ENCODE results near the gene ARL11. TPM values are rescaled to one million over a fixed set of nuclear protein-coding genes. Genes with fewer than 3 reads are reported as not detected.
"Not testable (repeated sequence)": the region's sequence is repeated elsewhere in the genome, so short reads cannot be mapped to it uniquely, and the experiment has no call there.

The ARL11 gene
- total RNA-seq, 1 donor: not detected

GRCh38 chr13:49585220-49586157 lies 42.8 kb upstream of the ARL11 start, which contains the start of gene RCBTB1:
Gene RCBTB1, minus strand, starts transcription at chr13:49585558. Its CDS starts 18,279 bp downstream, at chr13:49567279.
- peak within 1 kb of the TSS; percentile 97 for H3K4me2 ChIP-seq (ENCODE audit: insufficient read depth, low read length)
- H3K9me3 ChIP-seq (ENCODE audit: low read depth, low read length): no peaks in the 10 kb centered on the region
- DNase-seq (ENCODE audit: insufficient read length, low spot score, missing footprints): peak; percentile 98
- TF ChIP-seq CTCF (IDR thresholded peaks at IDR 0.05; ENCODE audit: extremely low read depth, low read depth, low read length): no peak
- peaks cover 14% of the 10 kb centered on the region for H3K4me1 ChIP-seq (ENCODE audit: insufficient read depth, low read length)
- H3K79me2 ChIP-seq (ENCODE audit: insufficient read depth, low read length): peaks cover 41% of the 10 kb centered on the region
- H2AFZ ChIP-seq (ENCODE audit: low read length): peak within 1 kb of the TSS; percentile 98
- H3K27me3 ChIP-seq (ENCODE audit: insufficient read depth, low read length): no peaks in the 10 kb centered on the region
- no peaks in the 10 kb centered on the region for H4K20me1 ChIP-seq (ENCODE audit: insufficient read depth, low read length)
- H3K36me3 ChIP-seq (ENCODE audit: insufficient read depth, low read length): no peaks in the 10 kb centered on the region
- peak within 1 kb of the TSS; percentile 90 for H3K4me3 ChIP-seq (ENCODE audit: insufficient read depth, low read length)
- peak within 1 kb of the TSS; percentile 42 for H3K27ac ChIP-seq (ENCODE audit: low read depth, low read length)

DNA sequence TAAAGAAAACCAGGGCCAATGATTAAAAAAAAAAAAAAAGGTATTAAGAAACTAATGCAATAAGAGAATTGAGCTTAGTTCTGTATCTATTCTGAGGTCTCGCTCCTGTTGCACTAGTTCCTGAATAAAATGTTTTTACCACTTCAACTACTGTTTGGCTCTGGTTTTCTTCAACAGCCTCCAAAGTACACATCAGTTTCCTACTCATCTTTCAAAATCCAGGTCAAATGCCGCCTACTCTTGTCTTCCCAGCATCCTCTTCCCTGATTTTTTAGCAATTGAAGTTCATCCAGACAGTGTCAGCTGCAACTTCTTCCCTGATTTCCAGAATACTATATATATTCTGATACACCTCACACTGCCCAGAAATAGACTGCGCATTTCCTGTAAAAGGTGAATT lies 41.6 kb upstream of the ARL11 start:
- Histone ChIP-seq H4K20me1 (ENCODE audit: insufficient read depth, low read length) (no peaks in the 10 kb centered on the region), H3K4me3 (ENCODE audit: insufficient read depth, low read length) (no peak overlapping the region), H3K36me3 (ENCODE audit: insufficient read depth, low read length) (no peaks in the 10 kb centered on the region), H3K9me3 (ENCODE audit: low read depth, low read length) (no peaks in the 10 kb centered on the region), H3K27me3 (ENCODE audit: insufficient read depth, low read length) (no peaks in the 10 kb centered on the region), H2AFZ (ENCODE audit: low read length) (peak overlapping the region; percentile 9), H3K27ac (ENCODE audit: low read depth, low read length) (peak overlapping the region; percentile 25), H3K4me1 (ENCODE audit: insufficient read depth, low read length) (peaks cover 14% of the 10 kb centered on the region), H3K79me2 (ENCODE audit: insufficient read depth, low read length) (peaks cover 31% of the 10 kb centered on the region), H3K4me2 (ENCODE audit: insufficient read depth, low read length) (no peak overlapping the region)
- no peak for TF ChIP-seq CTCF (IDR thresholded peaks at IDR 0.05; ENCODE audit: extremely low read depth, low read depth, low read length)
- no peak for DNase-seq (ENCODE audit: insufficient read length, low spot score, missing footprints)

GRCh38 chr13:49587311-49587847 lies 40.9 kb upstream of the ARL11 start:
- peak overlapping the region; percentile 9 for H2AFZ ChIP-seq (ENCODE audit: low read length)
- H3K4me1 ChIP-seq (ENCODE audit: insufficient read depth, low read length): peaks cover 14% of the 10 kb centered on the region
- no peaks in the 10 kb centered on the region for H3K9me3 ChIP-seq (ENCODE audit: low read depth, low read length)
- peak; percentile 83 for DNase-seq (ENCODE audit: insufficient read length, low spot score, missing footprints)
- no peaks in the 10 kb centered on the region for H4K20me1 ChIP-seq (ENCODE audit: insufficient read depth, low read length)
- H3K27me3 ChIP-seq (ENCODE audit: insufficient read depth, low read length): no peaks in the 10 kb centered on the region
- H3K4me3 ChIP-seq (ENCODE audit: insufficient read depth, low read length): no peak overlapping the region
- peaks cover 28% of the 10 kb centered on the region for H3K79me2 ChIP-seq (ENCODE audit: insufficient read depth, low read length)
- H3K36me3 ChIP-seq (ENCODE audit: insufficient read depth, low read length): no peaks in the 10 kb centered on the region
- H3K4me2 ChIP-seq (ENCODE audit: insufficient read depth, low read length): no peak overlapping the region
- peak overlapping the region; percentile 25 for H3K27ac ChIP-seq (ENCODE audit: low read depth, low read length)
- TF ChIP-seq CTCF (IDR thresholded peaks at IDR 0.05; ENCODE audit: extremely low read depth, low read depth, low read length): no peak

GRCh38 chr13:49590714-49591113 lies 37.6 kb upstream of the ARL11 start:
- not testable (repeated sequence) for H3K9me3 ChIP-seq (ENCODE audit: low read depth, low read length); H3K4me3 ChIP-seq (ENCODE audit: insufficient read depth, low read length); H3K27me3 ChIP-seq (ENCODE audit: insufficient read depth, low read length); H3K79me2 ChIP-seq (ENCODE audit: insufficient read depth, low read length); H3K27ac ChIP-seq (ENCODE audit: low read depth, low read length); H3K4me1 ChIP-seq (ENCODE audit: insufficient read depth, low read length); DNase-seq (ENCODE audit: insufficient read length, low spot score, missing footprints); H2AFZ ChIP-seq (ENCODE audit: low read length); H3K36me3 ChIP-seq (ENCODE audit: insufficient read depth, low read length); H4K20me1 ChIP-seq (ENCODE audit: insufficient read depth, low read length); H3K4me2 ChIP-seq (ENCODE audit: insufficient read depth, low read length)

DNA sequence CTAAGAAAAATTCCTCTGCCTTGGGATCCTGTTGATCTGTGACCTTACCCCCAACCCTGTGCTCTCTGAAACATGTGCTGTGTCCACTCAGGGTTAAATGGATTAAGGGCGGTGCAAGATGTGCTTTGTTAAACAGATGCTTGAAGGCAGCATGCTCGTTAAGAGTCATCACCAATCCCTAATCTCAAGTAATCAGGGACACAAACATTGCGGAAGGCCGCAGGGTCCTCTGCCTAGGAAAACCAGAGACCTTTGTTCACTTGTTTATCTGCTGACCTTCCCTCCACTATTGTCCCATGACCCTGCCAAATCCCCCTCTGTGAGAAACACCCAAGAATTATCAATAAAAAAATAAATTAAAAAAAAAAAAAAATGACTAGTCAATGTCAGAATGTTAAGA lies 34.4 kb upstream of the ARL11 start:
- H3K4me3 ChIP-seq (ENCODE audit: insufficient read depth, low read length); H3K36me3 ChIP-seq (ENCODE audit: insufficient read depth, low read length); H3K4me1 ChIP-seq (ENCODE audit: insufficient read depth, low read length); H4K20me1 ChIP-seq (ENCODE audit: insufficient read depth, low read length); DNase-seq (ENCODE audit: insufficient read length, low spot score, missing footprints); H3K79me2 ChIP-seq (ENCODE audit: insufficient read depth, low read length); H3K9me3 ChIP-seq (ENCODE audit: low read depth, low read length); H3K27me3 ChIP-seq (ENCODE audit: insufficient read depth, low read length); H3K27ac ChIP-seq (ENCODE audit: low read depth, low read length); H3K4me2 ChIP-seq (ENCODE audit: insufficient read depth, low read length); H2AFZ ChIP-seq (ENCODE audit: low read length): not testable (repeated sequence)
